Thyroid gland (tissue), 4 donors: ENCODE measurements around the gene CD6. TPM values are rescaled to one million over a fixed set of nuclear protein-coding genes. Genes with fewer than 3 reads are reported as not detected.

Source experiments
- DNase-seq, 2 donors: peaks; one replicate each; pipeline ENCODE4 v3.0.0-alpha.2; 2019
- H3K27ac ChIP-seq, 3 donors: fragments of 200-600 bp; sonication (generic); 1 replicate in 2 of 3; 2 replicates in 1 of 3; pipeline ENCODE4 v1.5.1; 2016 to 2019; ENCODE audit warnings: mild to moderate bottlenecking in 1 of 3, moderate library complexity in 1 of 3
- H3K27me3 ChIP-seq: fragments of 200-600 bp; sonication (generic); one replicate; pipeline ENCODE4 v1.5.1; 2019
- H3K36me3 ChIP-seq, 2 donors: fragments of 200-600 bp; sonication (generic); one replicate each; pipeline ENCODE4 v1.5.1; 2016 to 2019
- H3K4me1 ChIP-seq, 2 donors: fragments of 200-600 bp; sonication (generic); one replicate each; pipeline ENCODE4 v1.5.1; 2017 to 2019
- H3K4me3 ChIP-seq, 3 donors: fragments of 200-600 bp; sonication (generic); replicated peaks in 1 of 3; 1 replicate in 2 of 3; 2 replicates in 1 of 3; pipeline ENCODE4 v1.5.1; 2016; ENCODE audit warnings: mild to moderate bottlenecking in 1 of 3
- H3K9me3 ChIP-seq: fragments of 200-600 bp; sonication (generic); one replicate; pipeline ENCODE4 v1.5.1; 2017
- POLR2A ChIP-seq, 2 donors: fragments of 450-650 bp; IDR thresholded peaks; one replicate each; pipeline ENCODE4 v1.6.1; 2017; ENCODE audit warnings: antibody characterized with exemption in 2 of 2, mild to moderate bottlenecking in 2 of 2, moderate library complexity in 1 of 2
- WGBS, 2 donors: methylation state at CpG; one replicate each; pipeline ENCODE4 v1.1.5; 2017; 5-methylcytosine and 5-hydroxymethylcytosine counted together
- intact Hi-C: fragments of 100-400 bp; cut with DNase I; formaldehyde crosslinking; loops from one replicate; pipeline ENCODE4 v1.15.1; 2023
- total RNA-seq, 4 donors: library from RNA; depleted of rRNA; stranded (reverse); fragments of >200 nt; gene quantifications; one replicate each; pipeline ENCODE4 v1.2.3, GENCODE V29; 2016
- TF ChIP-seq, protein P1 (sequence below), 6 experiments: fragments of 200-600 bp in 3 of 6; fragments of 450-650 bp in 3 of 6; sonication (generic) in 3 of 6; IDR thresholded peaks; one replicate each; pipeline ENCODE4 v1.5.1; 2016 to 2019; ENCODE audit warnings: antibody characterized with exemption in 6 of 6, mild to moderate bottlenecking in 2 of 6, inconsistent platforms in 1 of 6, moderate library complexity in 1 of 6

Gene CD6
- total RNA-seq, 4 donors from 2014 or later: 0.40 to 2.7 (median 0.69) TPM

GRCh38 chr11:60955571-60955970, 15.9 kb upstream of the CD6 start:
- no peaks in the 10 kb centered on the region for H3K36me3 ChIP-seq
- intact Hi-C loops: no loop called here

GRCh38 chr11:60957188-60957587, 14.3 kb upstream of the CD6 start:
- intact Hi-C loops: no loop called here

More at GRCh38 chr11:60955571-60955970, 15.9 kb upstream of the CD6 start:
- Histone ChIP-seq H3K9me3 (no peaks in the 10 kb centered on the region), H3K4me3 (no peak overlapping the region), H3K27ac (no peak overlapping the region), H3K4me1 (peaks cover 0 to 7% of the 10 kb centered on the region in 2 donors), H3K27me3 (peaks cover 5% of the 10 kb centered on the region)
- WGBS, 2 donors: 24 to 28% methylated on average over 5 of the region's 5 CpGs
- TF ChIP-seq, protein P1, sequence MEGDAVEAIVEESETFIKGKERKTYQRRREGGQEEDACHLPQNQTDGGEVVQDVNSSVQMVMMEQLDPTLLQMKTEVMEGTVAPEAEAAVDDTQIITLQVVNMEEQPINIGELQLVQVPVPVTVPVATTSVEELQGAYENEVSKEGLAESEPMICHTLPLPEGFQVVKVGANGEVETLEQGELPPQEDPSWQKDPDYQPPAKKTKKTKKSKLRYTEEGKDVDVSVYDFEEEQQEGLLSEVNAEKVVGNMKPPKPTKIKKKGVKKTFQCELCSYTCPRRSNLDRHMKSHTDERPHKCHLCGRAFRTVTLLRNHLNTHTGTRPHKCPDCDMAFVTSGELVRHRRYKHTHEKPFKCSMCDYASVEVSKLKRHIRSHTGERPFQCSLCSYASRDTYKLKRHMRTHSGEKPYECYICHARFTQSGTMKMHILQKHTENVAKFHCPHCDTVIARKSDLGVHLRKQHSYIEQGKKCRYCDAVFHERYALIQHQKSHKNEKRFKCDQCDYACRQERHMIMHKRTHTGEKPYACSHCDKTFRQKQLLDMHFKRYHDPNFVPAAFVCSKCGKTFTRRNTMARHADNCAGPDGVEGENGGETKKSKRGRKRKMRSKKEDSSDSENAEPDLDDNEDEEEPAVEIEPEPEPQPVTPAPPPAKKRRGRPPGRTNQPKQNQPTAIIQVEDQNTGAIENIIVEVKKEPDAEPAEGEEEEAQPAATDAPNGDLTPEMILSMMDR (IDR thresholded peaks at IDR 0.05): no peak
- TF ChIP-seq POLR2A (IDR thresholded peaks at IDR 0.05): no peak
- no peak for DNase-seq

DNA sequence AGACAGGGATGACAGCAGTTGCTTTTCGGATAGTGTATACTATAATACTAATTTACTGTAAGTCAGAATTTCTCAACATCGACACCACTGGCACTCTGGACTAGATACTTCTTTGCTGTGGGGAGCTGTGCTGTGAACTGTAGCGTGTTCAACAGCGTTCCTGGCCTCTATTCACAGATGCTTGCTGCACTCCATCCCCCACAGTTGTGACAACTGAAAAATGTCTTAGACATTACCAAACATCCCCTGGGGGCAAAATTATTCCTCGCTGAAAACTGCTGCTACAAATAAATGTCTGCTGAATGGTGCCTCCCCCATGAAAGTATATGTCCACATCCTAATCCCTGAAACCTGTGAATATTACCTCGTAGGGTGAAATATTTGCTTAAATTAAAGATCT, 12.0 kb upstream of the CD6 start:
- no peak for TF ChIP-seq POLR2A (IDR thresholded peaks at IDR 0.05)
- TF ChIP-seq, protein P1 (IDR thresholded peaks at IDR 0.05): no peak
- 66 to 67% methylated on average over 6 of the region's 6 CpGs for WGBS, 2 donors
- Histone ChIP-seq H3K27me3 (no peaks in the 10 kb centered on the region), H3K4me1 (no peaks in the 10 kb centered on the region), H3K9me3 (no peaks in the 10 kb centered on the region), H3K36me3 (no peaks in the 10 kb centered on the region), H3K27ac (no peak overlapping the region), H3K4me3 (no peak overlapping the region)
- DNase-seq: no peak
- intact Hi-C loops: no loop called here

More at GRCh38 chr11:60957188-60957587, 14.3 kb upstream of the CD6 start:
- H3K9me3 ChIP-seq: no peaks in the 10 kb centered on the region
- TF ChIP-seq, protein P1 (IDR thresholded peaks at IDR 0.05): no peak
- no peak for TF ChIP-seq POLR2A (IDR thresholded peaks at IDR 0.05)
- H3K4me1 ChIP-seq: no peaks in the 10 kb centered on the region
- no peak overlapping the region for H3K27ac ChIP-seq
- H3K36me3 ChIP-seq: no peaks in the 10 kb centered on the region
- DNase-seq: no peak
- WGBS, 2 donors: 87 to 90% methylated on average over 4 of the region's 4 CpGs
- H3K4me3 ChIP-seq: no peak overlapping the region
- H3K27me3 ChIP-seq: no peaks in the 10 kb centered on the region

- Histone ChIP-seq H3K4me1 (no peaks in the 10 kb centered on the region), H3K27me3 (no peaks in the 10 kb centered on the region), H3K27ac (no peak overlapping the region), H3K36me3 (no peaks in the 10 kb centered on the region), H3K4me3 (no peak overlapping the region), H3K9me3 (no peaks in the 10 kb centered on the region)
- no peak for TF ChIP-seq POLR2A (IDR thresholded peaks at IDR 0.05)
- TF ChIP-seq, protein P1 (IDR thresholded peaks at IDR 0.05): no peak
- 89 to 93% methylated on average over 7 of the region's 7 CpGs for WGBS, 2 donors
- DNase-seq: no peak
- intact Hi-C loops: no loop called here
Measured at GRCh38 chr11:60960405-60960804, 11.1 kb upstream of the CD6 start.

- 87 to 88% methylated on average over 6 of the region's 6 CpGs for WGBS, 2 donors
Measured at GRCh38 chr11:60964801-60965200, 6.7 kb upstream of the CD6 start.

More at GRCh38 chr11:60964801-60965200, 6.7 kb upstream of the CD6 start:
- TF ChIP-seq, protein P1 (IDR thresholded peaks at IDR 0.05): no peak
- no peak for TF ChIP-seq POLR2A (IDR thresholded peaks at IDR 0.05)
- H3K36me3 ChIP-seq: no peaks in the 10 kb centered on the region
- no peaks in the 10 kb centered on the region for H3K4me1 ChIP-seq
- no peak overlapping the region for H3K27ac ChIP-seq
- H3K9me3 ChIP-seq: no peaks in the 10 kb centered on the region
- DNase-seq: no peak
- intact Hi-C loops: no loop called here
- no peak overlapping the region for H3K4me3 ChIP-seq
- no peaks in the 10 kb centered on the region for H3K27me3 ChIP-seq
